GM15510 (cell line): ENCODE results near the gene BRF1.

Source experiments
- POLR2A ChIP-seq: IDR thresholded peaks from 3 replicates; pipeline ENCODE4 v1.6.1; 2011; ENCODE audit warnings: borderline replicate concordance; ENCODE audit not compliant: insufficient read length; ENCODE audit errors: extremely low read depth

BRF1 gene

DNA sequence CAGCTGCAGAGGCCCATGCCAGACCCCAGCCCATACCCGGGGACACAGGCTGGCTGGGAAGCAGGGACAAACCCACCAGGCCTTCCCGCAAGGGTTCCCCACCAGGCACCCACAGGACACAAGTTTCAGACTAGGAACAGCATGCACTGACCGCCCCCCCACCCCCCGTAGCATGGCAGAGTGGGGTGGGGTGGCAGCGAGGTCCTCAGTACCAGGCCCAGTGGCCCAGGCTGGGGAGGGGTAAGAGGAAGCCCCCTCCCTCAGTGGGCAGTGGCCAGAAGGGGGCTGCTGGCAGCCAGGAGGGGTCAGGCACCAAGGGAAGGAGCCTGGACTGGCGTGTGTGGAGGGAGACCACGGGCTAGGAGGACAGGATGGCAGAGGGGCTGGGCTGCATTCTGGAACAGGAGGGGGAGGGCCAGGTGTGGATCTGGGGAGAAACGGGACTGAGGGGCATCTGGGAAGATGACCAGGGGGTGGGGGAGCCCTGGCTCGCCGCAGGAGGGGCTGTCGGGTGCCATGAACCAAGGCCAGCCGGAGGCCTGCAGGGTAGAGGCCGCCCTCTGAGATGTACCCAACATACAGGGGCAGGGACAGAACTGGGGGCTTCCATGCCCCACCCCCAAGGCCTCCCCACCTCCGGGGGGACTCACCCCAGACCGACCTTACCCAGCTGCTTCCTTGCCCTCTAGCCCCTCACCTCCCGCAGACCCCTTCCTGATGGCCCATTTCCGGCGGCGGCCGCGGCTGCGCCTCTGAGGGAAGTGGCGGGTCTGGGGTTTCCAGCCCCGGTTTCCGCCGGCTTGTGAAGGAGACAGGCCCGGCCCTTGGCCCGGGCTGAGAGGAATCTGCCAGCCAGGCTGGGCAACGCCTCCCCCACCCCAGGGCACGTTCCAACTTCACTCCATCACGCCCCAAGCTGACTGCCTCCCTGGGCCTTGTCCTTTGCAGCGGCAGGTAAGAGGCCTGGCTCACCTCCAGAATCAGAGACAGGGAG lies 126.6 kb downstream of the BRF1 start:
- no peak for TF ChIP-seq POLR2A

DNA sequence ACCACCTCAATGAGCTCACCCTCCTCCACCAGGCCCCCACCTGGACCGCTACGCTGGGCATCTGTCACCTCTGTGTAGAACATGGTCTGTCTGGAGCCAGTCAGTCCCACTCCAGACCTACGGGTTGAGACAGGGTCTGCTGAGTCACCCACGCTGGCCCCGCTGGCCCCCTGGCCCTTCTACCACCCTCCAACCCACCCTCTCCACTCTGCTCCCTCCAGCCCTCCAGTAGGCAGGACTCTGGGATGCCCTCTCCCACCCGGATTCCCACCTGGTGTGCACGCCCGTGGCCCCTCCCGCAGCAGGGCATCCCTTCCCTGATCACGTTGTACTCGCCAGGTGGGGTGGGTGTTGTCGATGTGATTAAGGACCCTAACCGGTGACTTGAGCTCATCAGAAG lies 127.7 kb downstream of the BRF1 start:
- TF ChIP-seq POLR2A = no peak

DNA sequence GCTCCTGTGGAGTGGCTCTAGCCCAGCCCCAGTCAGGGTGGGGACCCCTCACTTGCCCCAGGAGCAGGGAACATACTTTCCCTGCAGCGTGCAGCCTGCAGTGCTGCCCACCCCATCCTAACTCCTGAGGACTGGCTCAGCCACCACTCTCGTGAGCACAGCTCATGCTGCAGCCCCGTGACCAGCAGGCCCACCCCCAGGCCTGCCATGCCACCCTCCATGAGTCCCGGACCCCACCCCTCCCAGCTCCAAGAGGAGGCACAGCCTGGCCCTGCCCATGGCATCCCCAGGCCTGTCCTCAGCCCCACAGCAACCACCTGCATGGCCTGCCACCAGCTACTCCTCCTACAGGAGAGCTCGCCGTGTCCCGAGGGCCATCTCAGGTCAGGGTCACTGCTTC lies 128.3 kb downstream of the BRF1 start:
- no peak for TF ChIP-seq POLR2A

DNA sequence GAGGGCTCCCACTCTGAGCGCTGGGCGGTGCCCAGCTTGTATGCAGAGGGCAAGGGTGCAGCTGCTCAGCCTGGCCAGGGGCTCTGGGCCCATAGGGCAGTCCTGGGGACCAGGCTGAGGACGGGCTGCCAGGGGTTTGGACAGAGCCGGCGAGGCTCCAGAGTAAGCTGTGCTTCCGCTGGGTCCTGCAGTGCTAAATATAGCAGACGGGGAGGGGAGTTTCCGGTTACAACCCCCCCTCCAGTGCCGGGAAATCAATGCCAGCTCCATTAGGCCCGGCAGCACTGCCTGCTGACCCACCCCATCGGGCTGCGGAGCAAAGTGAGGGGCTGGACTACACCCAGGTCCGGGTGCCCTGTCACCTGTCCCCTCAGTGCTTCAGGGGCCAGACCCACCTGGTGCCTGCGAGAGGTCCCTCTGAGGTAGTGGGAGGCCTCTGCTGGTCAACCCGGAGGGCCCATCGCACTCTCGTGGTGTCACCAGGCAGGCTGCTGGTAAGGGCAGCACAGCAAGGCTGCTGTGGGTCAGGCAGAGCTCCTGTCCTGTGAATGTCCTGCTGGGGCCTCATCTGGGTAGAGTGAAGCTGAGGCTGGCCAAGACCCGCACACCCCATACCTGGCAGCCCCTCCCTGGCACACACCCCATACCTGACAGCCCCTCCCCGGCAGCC lies 129.7 kb downstream of the BRF1 start:
- TF ChIP-seq POLR2A = no peak

DNA sequence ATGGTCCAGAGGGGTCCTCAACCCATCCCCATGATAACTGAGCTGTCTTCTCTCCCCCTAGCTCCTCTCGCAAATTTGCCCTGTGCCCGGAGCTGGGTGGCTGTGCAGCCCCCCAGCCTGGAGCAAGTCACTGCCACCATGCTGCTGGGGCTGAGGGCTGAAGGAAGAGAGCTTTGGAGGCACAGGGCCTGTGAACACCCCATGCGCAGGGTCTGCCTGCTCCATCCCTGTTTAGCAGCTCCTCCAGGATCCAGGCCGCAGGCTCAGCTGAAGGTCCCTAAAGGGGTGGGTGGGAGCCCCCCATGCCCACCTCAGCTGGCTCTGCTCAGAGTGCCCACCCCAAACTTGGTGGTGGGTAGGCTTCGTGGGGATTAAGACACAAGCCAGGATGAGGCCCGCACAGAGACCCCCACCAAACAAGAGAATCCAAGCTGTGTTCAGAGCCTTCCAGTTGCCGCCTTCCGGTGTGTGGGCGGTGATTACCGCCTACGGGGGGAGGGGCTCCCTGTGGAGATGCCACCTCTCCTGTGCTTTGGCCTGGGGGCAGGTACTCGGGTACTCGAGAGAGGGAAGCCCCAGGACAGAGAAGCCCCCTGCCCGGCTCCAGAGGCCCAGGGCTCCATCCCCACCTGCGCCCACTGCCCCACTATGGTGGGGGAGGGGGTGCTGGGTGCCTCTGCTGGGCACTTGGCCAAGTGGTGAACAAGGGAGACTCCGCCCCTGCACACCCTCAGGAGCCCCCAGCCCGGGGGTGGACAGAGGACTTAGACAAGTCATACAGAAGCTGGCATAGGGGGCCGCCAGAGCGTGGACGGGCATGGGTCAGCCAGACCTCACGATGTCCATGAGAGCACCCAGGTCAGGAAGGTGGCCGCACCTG lies 130.8 kb downstream of the BRF1 start:
- no peak for TF ChIP-seq POLR2A

DNA sequence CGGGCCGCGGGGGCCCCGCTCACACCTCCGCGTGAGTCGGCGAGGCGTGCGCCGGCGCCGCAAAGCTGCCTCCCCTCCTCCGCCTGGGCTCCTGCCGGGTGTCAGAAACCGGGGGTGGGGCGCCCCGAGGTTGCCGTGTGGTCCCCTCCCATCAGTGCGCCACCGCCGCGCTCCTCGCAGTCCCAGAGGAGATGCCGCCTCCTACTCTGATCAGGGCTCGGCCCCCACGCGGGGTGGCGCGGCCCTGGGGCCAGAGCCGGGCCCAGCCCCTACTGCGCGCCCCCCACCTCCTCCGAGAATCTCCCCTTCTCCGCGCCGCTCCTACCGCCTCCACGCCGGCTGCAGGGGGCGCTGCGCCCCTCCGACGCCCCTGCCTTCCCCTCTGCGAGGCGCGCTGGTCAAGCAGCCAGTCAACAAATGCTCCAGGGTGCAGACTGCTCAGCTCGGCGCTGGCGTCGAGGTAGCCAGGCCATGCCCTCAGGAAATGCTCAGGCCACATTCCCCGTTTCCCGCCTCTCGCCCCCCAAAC lies 131.8 kb downstream of the BRF1 start:
- TF ChIP-seq POLR2A = no peak

DNA sequence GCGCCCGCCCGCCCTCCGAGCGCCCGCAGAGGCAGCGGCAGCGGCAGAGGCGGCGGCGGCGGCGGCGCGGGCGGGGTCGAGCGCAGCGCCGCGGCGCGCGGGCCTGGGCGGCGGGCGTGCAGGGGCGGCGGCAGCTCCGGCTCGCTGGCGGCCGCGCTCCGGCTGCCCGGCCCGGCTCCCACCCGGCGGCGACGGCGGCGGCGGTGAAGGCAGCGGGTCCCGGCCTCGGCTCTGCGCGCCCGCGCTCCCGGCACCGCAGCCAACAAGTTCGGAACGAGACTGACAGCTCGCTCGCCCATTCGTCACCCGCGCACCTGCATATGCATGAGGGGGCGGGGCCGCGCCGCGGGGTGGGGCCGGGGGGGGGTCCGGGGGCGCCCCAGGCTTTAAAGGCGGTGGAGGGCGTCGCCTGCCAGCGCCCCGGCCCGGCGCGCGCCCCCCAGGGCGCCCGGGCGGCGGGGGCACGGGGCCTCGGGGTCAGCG lies 132.3 kb downstream of the BRF1 start, which contains the start of gene JAG2:
JAG2 (minus strand) TSS at position 281 of the 483 bp plus-strand sequence. CDS start 356 bp downstream, outside the sequence.
- no peak for TF ChIP-seq POLR2A

DNA sequence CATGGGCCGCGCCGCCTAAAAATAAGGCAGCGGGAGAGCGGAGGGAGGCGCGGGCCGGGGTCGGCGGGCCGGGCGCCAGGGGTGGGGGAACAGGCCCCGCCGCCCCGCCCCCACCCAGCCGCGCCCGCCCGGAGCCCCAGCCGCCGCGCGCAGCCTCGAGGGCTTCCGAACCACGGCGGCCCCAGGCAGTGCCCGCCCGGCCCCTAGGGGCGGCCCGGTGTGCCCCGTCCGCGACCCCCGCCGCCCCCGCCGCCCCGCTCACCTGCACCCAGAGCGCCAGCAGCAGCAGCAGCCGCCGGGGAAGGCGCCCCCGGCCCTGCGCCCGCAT lies 132.7 kb downstream of the BRF1 start:
- no peak for TF ChIP-seq POLR2A

DNA sequence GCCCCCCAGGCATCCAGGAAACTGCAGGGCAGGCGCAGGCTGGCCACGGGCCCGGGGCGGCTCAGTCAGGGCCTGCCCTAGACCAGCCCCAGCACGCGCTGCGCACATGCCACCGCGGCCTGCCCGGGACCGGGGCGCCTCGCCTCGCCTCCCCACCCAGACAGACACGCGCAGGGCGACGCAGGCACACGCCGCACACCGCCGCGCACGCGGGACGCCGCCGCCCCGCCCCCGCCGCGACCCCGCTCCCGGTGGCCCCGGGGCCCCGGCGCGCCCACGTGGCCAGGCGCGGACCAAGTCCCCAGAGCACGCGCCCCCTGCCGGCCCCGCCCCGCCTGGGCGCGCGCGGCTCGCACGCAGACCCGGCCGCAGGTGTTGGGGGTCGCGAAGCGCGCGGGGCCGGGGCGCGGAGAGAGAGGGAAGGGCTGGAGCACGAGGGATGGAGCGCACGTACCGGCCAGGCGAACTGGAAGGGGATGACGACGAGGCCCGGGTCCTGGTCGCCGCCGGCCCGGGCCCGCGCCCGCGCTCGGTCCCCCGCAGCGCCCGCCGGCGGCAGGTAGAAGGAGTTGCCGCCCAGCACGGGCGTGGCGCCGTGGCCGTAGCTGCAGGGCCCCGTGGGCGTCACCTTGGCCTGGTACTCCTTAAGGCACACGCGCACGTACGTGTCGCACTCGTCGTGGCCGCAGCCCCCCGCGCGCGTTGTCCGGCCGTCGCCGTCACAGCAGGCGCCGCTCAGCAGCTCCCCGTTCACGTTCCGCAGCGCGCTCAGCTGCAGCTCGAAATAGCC lies 133.3 kb downstream of the BRF1 start:
- TF ChIP-seq POLR2A = no peak

DNA sequence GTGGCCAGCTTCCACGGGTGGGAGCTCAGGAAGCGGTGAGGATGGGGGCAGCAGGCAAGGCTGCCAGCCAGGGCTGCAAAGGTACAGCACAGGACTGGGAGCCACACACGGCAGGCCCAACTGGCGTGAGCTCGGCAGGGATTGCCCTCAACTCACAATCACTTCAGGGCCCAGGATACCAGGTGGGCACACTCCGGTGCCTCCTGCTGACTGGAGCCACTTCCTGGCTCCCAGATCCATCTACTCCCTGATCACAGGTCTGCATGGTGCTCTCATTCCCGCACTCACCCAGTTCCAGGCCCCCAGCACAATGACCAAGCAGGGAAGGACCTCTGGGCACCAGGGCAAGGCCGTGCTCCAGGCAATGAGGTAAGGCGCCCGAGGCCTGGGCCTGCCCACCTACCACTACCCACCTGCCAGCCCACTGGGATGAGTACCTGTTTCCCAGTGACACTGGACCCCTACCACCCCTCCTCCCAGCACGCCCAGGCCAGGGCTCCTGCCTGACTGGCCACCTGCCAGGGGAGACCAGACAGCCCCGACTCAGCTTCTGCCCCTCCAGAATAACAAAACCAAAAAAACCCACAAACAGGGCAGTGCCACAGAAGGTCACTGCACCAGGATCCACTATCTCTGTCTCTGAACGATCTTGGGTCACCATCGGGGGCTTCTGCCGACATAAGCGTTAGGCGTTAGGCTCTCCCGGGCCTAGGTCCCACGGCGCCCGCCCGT lies 134.1 kb downstream of the BRF1 start:
- TF ChIP-seq POLR2A = no peak

DNA sequence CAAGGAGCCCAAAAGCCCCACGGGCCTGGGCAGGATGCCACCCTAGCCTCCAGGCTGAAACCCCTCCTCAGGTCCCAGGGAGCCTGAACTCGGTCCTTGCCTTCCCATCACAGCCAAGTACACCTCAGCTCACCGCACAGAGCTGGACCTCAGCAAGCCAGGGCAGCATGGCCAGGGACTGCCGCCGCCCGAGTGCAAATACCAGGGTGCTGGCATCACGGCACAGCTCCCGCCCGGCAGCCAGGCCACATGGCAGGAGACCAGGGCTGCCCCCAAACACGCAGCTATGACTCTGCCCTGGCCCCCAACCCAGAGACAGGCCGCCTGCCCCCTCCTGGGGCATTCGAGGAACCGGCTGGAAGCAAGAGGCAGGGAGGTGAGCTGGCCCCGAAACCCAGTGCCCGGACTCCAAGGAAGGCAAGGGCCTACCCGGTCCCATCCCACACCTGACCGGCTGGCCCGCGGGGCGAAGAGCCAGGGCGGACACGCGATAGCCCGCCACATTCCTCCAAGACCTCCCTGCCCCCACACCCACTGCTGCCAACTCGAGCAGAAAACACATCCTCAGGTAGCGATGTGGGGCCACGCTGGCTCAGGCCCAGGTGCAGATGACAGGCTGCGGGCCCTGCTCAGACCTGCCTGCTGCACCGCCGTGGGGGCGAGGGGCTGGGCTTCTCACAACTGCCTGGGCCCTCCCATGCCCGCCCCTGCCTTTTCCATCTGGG lies 134.9 kb downstream of the BRF1 start:
- no peak for TF ChIP-seq POLR2A

DNA sequence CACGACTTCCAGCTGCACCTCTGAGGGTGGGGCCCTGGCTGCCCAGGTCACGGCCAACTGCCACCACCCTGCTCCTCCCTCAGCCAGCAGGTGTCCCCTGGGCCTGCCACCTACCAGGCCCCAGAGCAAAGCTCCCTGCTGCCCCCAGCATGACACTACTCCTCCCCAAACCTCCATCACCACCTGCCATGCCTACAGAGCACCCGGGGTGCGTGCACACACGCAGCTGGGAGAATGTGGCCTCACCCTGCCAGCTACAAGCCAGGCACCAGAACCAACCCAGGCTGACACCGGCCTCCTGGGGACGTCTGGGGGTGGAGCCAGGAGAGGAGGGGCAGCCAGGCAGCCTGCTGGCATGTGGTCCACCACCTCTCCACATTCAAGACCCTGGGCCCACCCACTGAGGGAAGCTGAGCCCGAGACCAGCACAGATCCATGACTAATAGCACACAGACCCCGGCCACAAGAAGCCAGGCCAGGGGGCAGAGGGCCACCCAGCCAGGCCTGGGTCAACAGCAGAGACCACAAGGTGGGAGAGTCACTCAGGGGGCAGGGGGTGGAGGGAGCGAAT lies 135.6 kb downstream of the BRF1 start:
- TF ChIP-seq POLR2A = no peak
